PC-3 (cell line): ENCODE measurements around the gene METTL9. TPM values are rescaled to one million over a fixed set of nuclear protein-coding genes. Genes with fewer than 3 reads are reported as not detected.

Experiments
- ATAC-seq: fragments of 200-7000 bp; cut with Tn5 transposase; 2 replicates; pipeline ENCODE4 v1.9.1; 2020; ENCODE audit warnings: mild to moderate bottlenecking, moderate library complexity
- BruUV-seq: library from RNA; stranded (reverse); fragments of 400-500 nt; replicated peaks from 2 replicates; lab custom pipeline; 2021; lab: Mats Ljungman, UMichigan
- CTCF ChIA-PET: fragments of 300-600 bp; sonication (Branson Sonifier 250); formaldehyde crosslinking; loops from one replicate; lab custom pipeline; 2022; ENCODE audit warnings: antibody characterized with exemption; lab: Charles Lee
- POLR2A ChIA-PET: fragments of 300-600 bp; sonication (Branson Sonifier 250); formaldehyde crosslinking; loops from one replicate; lab custom pipeline; 2022; ENCODE audit warnings: antibody characterized with exemption; ENCODE audit not compliant: unreplicated experiment; lab: Charles Lee
- DNase-seq: peaks from one replicate; pipeline ENCODE4 v3.0.0-alpha.2; 2015
- H2AFZ ChIP-seq: fragments of 300-600 bp; sonication (generic); 2 replicates; pipeline ENCODE4 v1.6.0; 2016; ENCODE audit warnings: antibody characterized with exemption, low read length
- H3F3A ChIP-seq: fragments of 300-600 bp; sonication (generic); one replicate; pipeline ENCODE4 v1.6.0; 2017; ENCODE audit warnings: antibody characterized with exemption, low read length, control low read depth, mild to moderate bottlenecking; ENCODE audit not compliant: unreplicated experiment
- H3K27ac ChIP-seq: fragments of 300-600 bp; sonication (generic); 2 replicates; pipeline ENCODE4 v1.5.1; 2016; ENCODE audit warnings: mild to moderate bottlenecking, low read length
- H3K27me3 ChIP-seq: fragments of 300-600 bp; sonication (generic); 2 replicates; pipeline ENCODE4 v1.6.1; 2016; ENCODE audit warnings: low read length, mixed read lengths
- H3K36me3 ChIP-seq: fragments of 300-600 bp; sonication (generic); 2 replicates; pipeline ENCODE4 v1.6.1; 2016; ENCODE audit warnings: low read depth, mixed run types, low read length, mixed read lengths
- H3K4me1 ChIP-seq: fragments of 300-600 bp; sonication (generic); 2 replicates; pipeline ENCODE4 v1.5.1; 2016; ENCODE audit warnings: low read length; ENCODE audit not compliant: insufficient read depth
- H3K4me2 ChIP-seq: fragments of 300-600 bp; sonication (generic); 2 replicates; pipeline ENCODE4 v1.6.0; 2016; ENCODE audit warnings: low read length
- H3K4me3 ChIP-seq: fragments of 300-600 bp; sonication (generic); 2 replicates; pipeline ENCODE4 v1.5.1; 2016; ENCODE audit warnings: mild to moderate bottlenecking, low read length, mixed read lengths
- H3K79me2 ChIP-seq: fragments of 300-600 bp; sonication (generic); 2 replicates; pipeline ENCODE4 v1.6.1; 2017; ENCODE audit warnings: low read length, mixed read lengths
- H3K9ac ChIP-seq: fragments of 300-600 bp; sonication (generic); 2 replicates; pipeline ENCODE4 v1.6.0; 2016; ENCODE audit warnings: mild to moderate bottlenecking, low read length
- H3K9me2 ChIP-seq: fragments of 300-600 bp; sonication (generic); replicated peaks from 2 replicates; pipeline ENCODE4 v1.6.1; 2016; ENCODE audit warnings: mixed run types, low read length, mixed read lengths
- H3K9me3 ChIP-seq: fragments of 300-600 bp; sonication (generic); 2 replicates; pipeline ENCODE4 v1.6.1; 2016; ENCODE audit warnings: low read length, mixed read lengths
- H4K20me1 ChIP-seq: fragments of 300-600 bp; sonication (generic); 2 replicates; pipeline ENCODE4 v1.6.1; 2016; ENCODE audit warnings: low read length, mixed read lengths
- EZH2 ChIP-seq: fragments of 300-600 bp; sonication (generic); IDR thresholded peaks from one replicate; pipeline ENCODE4 v1.6.1; 2017; ENCODE audit warnings: antibody characterized with exemption, mild to moderate bottlenecking, low read length; ENCODE audit not compliant: unreplicated experiment
- EZH2phosphoT487 ChIP-seq: fragments of 300-600 bp; sonication (generic); IDR thresholded peaks from 2 replicates; pipeline ENCODE4 v1.6.1; 2018; ENCODE audit warnings: mild to moderate bottlenecking, antibody characterized with exemption, low read length, borderline replicate concordance
- intact Hi-C: fragments of 100-400 bp; cut with micrococcal nuclease; formaldehyde crosslinking; loops from 2 replicates; pipeline ENCODE4 v1.9.0; 2023
- total RNA-seq: library from RNA; depleted of rRNA; stranded (reverse); fragments of >200 nt; gene quantifications from 2 replicates; pipeline ENCODE4 v1.2.3, GENCODE V29; 2014
- TF ChIP-seq, protein P1 (sequence below): fragments of 300-600 bp; sonication (generic); conservative IDR thresholded peaks from 2 replicates; pipeline ENCODE4 v1.5.1; 2017; ENCODE audit warnings: antibody characterized with exemption, low read depth, mild to moderate bottlenecking, low read length

METTL9 gene
- total RNA-seq, 1 experiment from 2014 or later, result 133 TPM

DNA sequence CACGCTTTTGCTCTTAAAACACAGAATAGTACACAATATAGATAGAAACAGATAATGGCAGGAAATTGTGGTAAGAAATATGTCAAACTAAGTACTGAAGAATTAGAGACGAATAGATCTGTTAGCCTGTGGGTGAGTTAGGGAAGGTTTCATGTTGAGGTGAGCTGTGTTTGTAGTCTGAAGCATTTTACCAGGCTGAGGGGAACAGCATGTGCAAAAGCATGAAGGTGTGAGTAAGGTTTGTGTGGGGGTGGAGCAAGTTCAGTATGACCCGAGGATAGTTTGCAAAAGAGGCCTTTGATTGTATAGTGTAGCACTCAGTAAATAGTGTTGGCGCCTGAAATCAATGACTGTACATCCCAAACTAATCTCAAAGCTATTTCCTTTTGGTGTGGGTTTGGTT is 39.2 kb downstream of the METTL9 start:
- Histone ChIP-seq H3K9me3 (no peaks in the 10 kb centered on the region), H3K9me2 (no peaks in the 10 kb centered on the region), H3K4me3 (peak overlapping the region; percentile 27; the same call in 1 of the 2 replicates), H3K27ac (peak overlapping the region; percentile 71), H3K27me3 (no peaks in the 10 kb centered on the region), H4K20me1 (no peaks in the 10 kb centered on the region), H3F3A (peaks cover 8% of the 10 kb centered on the region), H3K9ac (peak overlapping the region; percentile 23), H3K4me1 (peaks cover 33% of the 10 kb centered on the region), H2AFZ (no peak overlapping the region), H3K79me2 (peaks cover 10% of the 10 kb centered on the region; the same call in 1 of the 2 replicates), H3K36me3 (peaks cover 2% of the 10 kb centered on the region; the same call in 1 of the 2 replicates), H3K4me2 (peak overlapping the region; percentile 75)
- ChIA-PET POLR2A (no interaction called here), CTCF (no interaction called here)
- intact Hi-C loops, result loop anchor here (1.0 kb wide), 1 partner anchor 48 kb away; no protein-coding TSS in a partner anchor
- ATAC-seq (peak; percentile 98), DNase-seq (peak; percentile 82)
- TF ChIP-seq, protein P1, sequence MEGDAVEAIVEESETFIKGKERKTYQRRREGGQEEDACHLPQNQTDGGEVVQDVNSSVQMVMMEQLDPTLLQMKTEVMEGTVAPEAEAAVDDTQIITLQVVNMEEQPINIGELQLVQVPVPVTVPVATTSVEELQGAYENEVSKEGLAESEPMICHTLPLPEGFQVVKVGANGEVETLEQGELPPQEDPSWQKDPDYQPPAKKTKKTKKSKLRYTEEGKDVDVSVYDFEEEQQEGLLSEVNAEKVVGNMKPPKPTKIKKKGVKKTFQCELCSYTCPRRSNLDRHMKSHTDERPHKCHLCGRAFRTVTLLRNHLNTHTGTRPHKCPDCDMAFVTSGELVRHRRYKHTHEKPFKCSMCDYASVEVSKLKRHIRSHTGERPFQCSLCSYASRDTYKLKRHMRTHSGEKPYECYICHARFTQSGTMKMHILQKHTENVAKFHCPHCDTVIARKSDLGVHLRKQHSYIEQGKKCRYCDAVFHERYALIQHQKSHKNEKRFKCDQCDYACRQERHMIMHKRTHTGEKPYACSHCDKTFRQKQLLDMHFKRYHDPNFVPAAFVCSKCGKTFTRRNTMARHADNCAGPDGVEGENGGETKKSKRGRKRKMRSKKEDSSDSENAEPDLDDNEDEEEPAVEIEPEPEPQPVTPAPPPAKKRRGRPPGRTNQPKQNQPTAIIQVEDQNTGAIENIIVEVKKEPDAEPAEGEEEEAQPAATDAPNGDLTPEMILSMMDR, result no peak
- TF ChIP-seq EZH2, result no peak
- TF ChIP-seq EZH2phosphoT487, result no peak
- no TSS peak for BruUV-seq

DNA sequence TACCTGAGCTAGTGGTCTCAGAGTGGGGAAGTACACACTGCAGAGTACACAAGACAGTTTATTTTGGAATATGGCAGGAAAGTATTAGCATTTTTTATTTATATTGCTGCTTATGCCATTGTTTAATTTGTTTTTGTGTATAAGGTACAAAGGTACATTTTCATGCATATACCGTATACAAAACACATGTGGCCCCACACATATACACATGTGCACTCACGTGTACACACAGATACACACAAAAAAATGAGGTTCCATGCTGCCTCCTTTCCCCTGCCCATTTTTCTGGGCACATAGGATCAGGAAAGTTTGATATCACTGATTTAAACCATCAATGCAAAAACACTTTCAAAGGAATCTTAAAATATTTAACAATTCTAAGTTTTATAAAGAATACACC is 40.1 kb downstream of the METTL9 start:
- Histone ChIP-seq H4K20me1 (no peaks in the 10 kb centered on the region), H3K36me3 (peaks cover 2% of the 10 kb centered on the region), H3K9me2 (no peaks in the 10 kb centered on the region), H3K4me2 (peak overlapping the region; percentile 75), H3K9me3 (no peaks in the 10 kb centered on the region), H3F3A (peaks cover 8% of the 10 kb centered on the region), H3K27me3 (no peaks in the 10 kb centered on the region), H3K27ac (peak overlapping the region; percentile 71), H3K9ac (peak overlapping the region; percentile 23; the same call in 1 of the 2 replicates), H3K4me3 (no peak overlapping the region), H3K4me1 (peaks cover 24% of the 10 kb centered on the region), H3K79me2 (peaks cover 10% of the 10 kb centered on the region; the same call in 1 of the 2 replicates), H2AFZ (no peak overlapping the region)
- DNase-seq (no peak), ATAC-seq (no peak)
- ChIA-PET POLR2A (no interaction called here), CTCF (no interaction called here)
- BruUV-seq, result no TSS peak
- intact Hi-C loops, result no loop called here
- TF ChIP-seq, protein P1, result no peak
- TF ChIP-seq EZH2, result no peak
- TF ChIP-seq EZH2phosphoT487, result no peak

DNA sequence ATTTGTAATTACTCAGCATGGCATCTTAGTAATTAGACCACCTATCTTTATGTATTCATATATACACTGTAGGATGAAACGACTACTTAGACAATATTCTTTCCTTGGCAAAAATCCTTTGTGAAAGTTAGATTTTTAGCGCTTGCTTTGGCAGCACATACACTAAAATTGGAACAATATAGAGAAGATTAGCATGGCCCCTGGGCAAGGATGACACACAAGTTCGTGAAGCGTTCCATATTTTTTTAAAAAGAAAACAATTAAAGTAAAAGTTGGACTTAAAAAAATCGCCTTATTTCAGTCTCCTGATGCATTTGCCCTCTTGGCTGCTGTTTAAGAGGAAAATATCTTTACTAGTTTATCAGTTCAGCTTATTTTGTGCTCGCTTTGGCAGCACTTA is 42.5 kb downstream of the METTL9 start:
- no peak for ATAC-seq
- Histone ChIP-seq H3K36me3 (peaks cover 2% of the 10 kb centered on the region), H3K9ac (no peak overlapping the region), H3K9me2 (no peaks in the 10 kb centered on the region), H3K4me3 (no peak overlapping the region), H3F3A (peaks cover 8% of the 10 kb centered on the region), H3K4me2 (no peak overlapping the region), H4K20me1 (no peaks in the 10 kb centered on the region), H2AFZ (no peak overlapping the region), H3K79me2 (peaks cover 10% of the 10 kb centered on the region; the same call in 1 of the 2 replicates), H3K9me3 (no peaks in the 10 kb centered on the region), H3K27ac (no peak overlapping the region), H3K27me3 (no peaks in the 10 kb centered on the region), H3K4me1 (peaks cover 20% of the 10 kb centered on the region)
- ChIA-PET CTCF (no interaction called here), POLR2A (no interaction called here)
- no peak for DNase-seq
- no TSS peak for BruUV-seq
- intact Hi-C loops, result no loop called here
- TF ChIP-seq, protein P1, result no peak
- TF ChIP-seq EZH2phosphoT487, result no peak
- TF ChIP-seq EZH2, result no peak
